ENCODE results near the gene PIK3CB. TPM values are rescaled to one million over a fixed set of nuclear protein-coding genes. Genes with fewer than 3 reads are reported as not detected.

The PIK3CB gene
- total RNA-seq, 6 donors from 2014 or later = 26.1 to 77.2 (median 40.6) TPM

GRCh38 chr3:138640537-138640936, 194.2 kb downstream of the PIK3CB start:
- no peaks in the 10 kb centered on the region for H3K4me1 ChIP-seq
- TF ChIP-seq EP300 (IDR thresholded peaks at IDR 0.05) (no peak), POLR2A (IDR thresholded peaks at IDR 0.05) (no peak), POLR2AphosphoS5 (IDR thresholded peaks at IDR 0.05) (no peak)
- TF ChIP-seq, protein P1, sequence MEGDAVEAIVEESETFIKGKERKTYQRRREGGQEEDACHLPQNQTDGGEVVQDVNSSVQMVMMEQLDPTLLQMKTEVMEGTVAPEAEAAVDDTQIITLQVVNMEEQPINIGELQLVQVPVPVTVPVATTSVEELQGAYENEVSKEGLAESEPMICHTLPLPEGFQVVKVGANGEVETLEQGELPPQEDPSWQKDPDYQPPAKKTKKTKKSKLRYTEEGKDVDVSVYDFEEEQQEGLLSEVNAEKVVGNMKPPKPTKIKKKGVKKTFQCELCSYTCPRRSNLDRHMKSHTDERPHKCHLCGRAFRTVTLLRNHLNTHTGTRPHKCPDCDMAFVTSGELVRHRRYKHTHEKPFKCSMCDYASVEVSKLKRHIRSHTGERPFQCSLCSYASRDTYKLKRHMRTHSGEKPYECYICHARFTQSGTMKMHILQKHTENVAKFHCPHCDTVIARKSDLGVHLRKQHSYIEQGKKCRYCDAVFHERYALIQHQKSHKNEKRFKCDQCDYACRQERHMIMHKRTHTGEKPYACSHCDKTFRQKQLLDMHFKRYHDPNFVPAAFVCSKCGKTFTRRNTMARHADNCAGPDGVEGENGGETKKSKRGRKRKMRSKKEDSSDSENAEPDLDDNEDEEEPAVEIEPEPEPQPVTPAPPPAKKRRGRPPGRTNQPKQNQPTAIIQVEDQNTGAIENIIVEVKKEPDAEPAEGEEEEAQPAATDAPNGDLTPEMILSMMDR (IDR thresholded peaks at IDR 0.05) = no peak
- 81 to 83% methylated on average over 4 of the region's 4 CpGs for WGBS, 2 donors
- H3K36me3 ChIP-seq = no peaks in the 10 kb centered on the region
- peaks cover 11 to 34% (median 17%) of the 10 kb centered on the region in 4 donors for H3K9me3 ChIP-seq
- no peak for DNase-seq
- no peak for ATAC-seq (ENCODE audit: low FRiP score in 2 of 2)
- no peak overlapping the region for H3K27ac ChIP-seq
- no peak overlapping the region for H3K4me3 ChIP-seq
- no peaks in the 10 kb centered on the region for H3K27me3 ChIP-seq

DNA sequence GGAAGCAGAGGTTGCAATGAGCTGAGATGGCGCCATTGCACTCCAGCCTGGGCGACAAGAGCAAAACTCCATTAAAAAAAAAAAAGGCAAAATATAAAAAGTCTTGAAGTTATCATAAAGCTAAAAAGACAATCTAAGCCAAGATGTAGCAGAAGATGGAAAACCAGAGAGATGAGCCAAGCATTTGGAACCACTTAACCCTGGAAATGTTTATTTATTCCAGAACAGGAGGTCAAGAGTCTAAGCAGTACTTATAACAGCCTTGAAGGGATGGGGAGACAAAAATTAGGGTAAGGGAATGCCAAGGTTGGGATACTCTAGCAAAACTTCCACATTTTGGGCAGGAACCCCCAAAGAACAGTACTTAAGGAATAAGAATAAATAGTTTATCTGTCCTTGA, 196.1 kb downstream of the PIK3CB start:
- TF ChIP-seq, protein P1 (IDR thresholded peaks at IDR 0.05) = no peak
- TF ChIP-seq POLR2AphosphoS5 (IDR thresholded peaks at IDR 0.05) = no peak
- no peak for TF ChIP-seq POLR2A (IDR thresholded peaks at IDR 0.05)
- TF ChIP-seq EP300 (IDR thresholded peaks at IDR 0.05) = no peak
- H3K36me3 ChIP-seq = peaks cover 0 to 2% (median 0%) of the 10 kb centered on the region in 4 donors
- ATAC-seq (ENCODE audit: low FRiP score in 2 of 2) (no peak), DNase-seq (no peak)
- H3K4me1 ChIP-seq = no peaks in the 10 kb centered on the region
- WGBS, 2 donors = 88 to 94% methylated on average over 2 of the region's 2 CpGs
- H3K4me3 ChIP-seq = no peak overlapping the region
- H3K27ac ChIP-seq = no peak overlapping the region
- H3K27me3 ChIP-seq = no peaks in the 10 kb centered on the region
- H3K9me3 ChIP-seq = peaks cover 5 to 15% (median 10%) of the 10 kb centered on the region in 4 donors

DNA sequence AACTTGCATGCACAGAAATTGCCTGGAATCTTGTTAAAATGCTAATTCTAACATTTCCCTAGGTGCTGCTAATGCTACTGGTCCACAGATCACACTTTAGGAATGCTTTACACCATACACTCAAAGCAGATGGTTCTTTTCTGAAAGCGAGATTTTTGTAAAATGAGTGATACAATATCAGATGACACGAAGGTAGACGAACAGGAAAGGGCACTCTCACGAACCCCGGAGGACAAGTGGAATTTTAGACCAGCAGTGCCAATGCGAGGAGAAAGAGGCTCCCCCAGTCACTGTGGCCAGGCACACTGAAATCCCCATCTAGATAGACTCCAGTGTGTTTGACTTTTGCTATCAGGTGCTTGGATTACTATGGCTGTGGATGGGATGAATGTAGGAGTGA, 205.2 kb downstream of the PIK3CB start:
- no peaks in the 10 kb centered on the region for H3K9me3 ChIP-seq
- no peak for ATAC-seq (ENCODE audit: low FRiP score in 2 of 2)

DNA sequence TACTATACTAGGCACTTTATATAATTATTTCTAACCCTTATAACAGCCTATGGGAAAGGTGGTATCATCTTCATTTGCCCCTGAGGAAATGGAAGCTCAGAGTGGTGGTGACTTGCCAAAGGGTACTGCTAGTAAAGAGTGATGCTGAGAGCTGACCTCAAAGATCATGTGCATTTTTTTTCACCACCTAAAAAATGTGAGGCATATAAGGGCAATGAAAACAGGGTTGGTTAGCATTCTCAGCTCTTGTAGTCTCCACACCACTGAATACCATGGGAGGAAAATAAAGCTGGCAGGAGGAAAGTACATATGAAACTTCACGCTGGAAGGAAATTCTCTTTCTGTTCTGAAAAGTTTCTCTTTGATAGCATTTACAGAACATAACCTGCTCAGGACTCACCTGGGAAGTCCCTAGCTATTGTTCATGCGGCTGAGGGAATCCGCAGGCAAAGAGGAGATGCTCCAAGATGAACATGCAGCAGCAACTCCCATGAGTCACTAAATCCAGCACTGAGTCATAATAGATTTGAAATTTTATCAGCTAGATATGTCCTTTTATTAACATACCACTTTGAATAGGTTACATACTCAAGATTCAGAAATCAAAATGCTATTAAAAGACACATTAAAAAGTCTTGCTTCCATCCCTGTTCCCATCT, 208.9 kb downstream of the PIK3CB start:
- Histone ChIP-seq H3K27me3 (no peaks in the 10 kb centered on the region), H3K9me3 (no peaks in the 10 kb centered on the region), H3K27ac (no peak overlapping the region), H3K36me3 (peaks cover 0 to 10% (median 2%) of the 10 kb centered on the region in 4 donors), H3K4me3 (no peak overlapping the region), H3K4me1 (no peaks in the 10 kb centered on the region)
- ATAC-seq (ENCODE audit: low FRiP score in 2 of 2) (no peak), DNase-seq (no peak)
- no peak for TF ChIP-seq POLR2A (IDR thresholded peaks at IDR 0.05)
- TF ChIP-seq EP300 (IDR thresholded peaks at IDR 0.05) = no peak
- TF ChIP-seq, protein P1 (IDR thresholded peaks at IDR 0.05) = no peak
- no peak for TF ChIP-seq POLR2AphosphoS5 (IDR thresholded peaks at IDR 0.05)
- WGBS, 2 donors = 95 to 100% methylated on average over 3 of the region's 3 CpGs

More for the DNA sequence above, 205.2 kb downstream of the PIK3CB start:
- TF ChIP-seq EP300 (IDR thresholded peaks at IDR 0.05) = no peak
- no peak for TF ChIP-seq POLR2A (IDR thresholded peaks at IDR 0.05)
- no peak for TF ChIP-seq POLR2AphosphoS5 (IDR thresholded peaks at IDR 0.05)
- TF ChIP-seq, protein P1 (IDR thresholded peaks at IDR 0.05) = no peak
- no peaks in the 10 kb centered on the region for H3K4me1 ChIP-seq
- DNase-seq = no peak
- WGBS, 2 donors = 74 to 87% methylated on average over 6 of the region's 6 CpGs
- peaks cover 0 to 23% (median 2%) of the 10 kb centered on the region in 4 donors for H3K36me3 ChIP-seq
- H3K27ac ChIP-seq = no peak overlapping the region
- H3K27me3 ChIP-seq = no peaks in the 10 kb centered on the region
- H3K4me3 ChIP-seq = no peak overlapping the region

DNA sequence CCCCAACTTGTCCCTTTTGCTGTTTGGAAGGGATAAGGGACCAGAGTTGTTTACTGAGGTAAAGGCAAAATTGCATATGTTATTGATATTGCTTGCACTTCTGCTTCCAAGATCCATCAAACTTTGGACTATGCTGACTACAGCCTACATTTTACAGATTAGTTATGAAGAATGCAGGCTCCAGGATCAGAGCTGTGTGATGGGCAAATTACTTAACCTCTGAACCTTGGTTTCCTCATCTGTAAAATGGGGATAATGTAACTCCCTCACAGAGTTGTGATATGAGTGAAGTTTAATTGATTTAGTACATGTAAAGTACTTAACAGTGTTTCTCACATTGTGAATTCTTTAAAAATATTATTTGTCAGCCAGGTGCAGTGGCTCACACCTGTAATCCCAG, 210.2 kb downstream of the PIK3CB start:
- peaks cover 0 to 4% (median under 1%) of the 10 kb centered on the region in 4 donors for H3K36me3 ChIP-seq
- no peak for ATAC-seq (ENCODE audit: low FRiP score in 2 of 2)

More for the DNA sequence above, 210.2 kb downstream of the PIK3CB start:
- H3K4me3 ChIP-seq = no peak overlapping the region
- no peak overlapping the region for H3K27ac ChIP-seq
- no peaks in the 10 kb centered on the region for H3K4me1 ChIP-seq
- no peak for TF ChIP-seq POLR2AphosphoS5 (IDR thresholded peaks at IDR 0.05)
- TF ChIP-seq POLR2A (IDR thresholded peaks at IDR 0.05) = no peak
- TF ChIP-seq EP300 (IDR thresholded peaks at IDR 0.05) = no peak
- TF ChIP-seq, protein P1 (IDR thresholded peaks at IDR 0.05) = no peak
- DNase-seq = no peak
- no peaks in the 10 kb centered on the region for H3K27me3 ChIP-seq
- H3K9me3 ChIP-seq = no peaks in the 10 kb centered on the region
